Suprapubic skin (tissue), 4 donors: ENCODE measurements around the gene SLC26A4. TPM values are rescaled to one million over a fixed set of nuclear protein-coding genes. Genes with fewer than 3 reads are reported as not detected.

Experiments used
- DNase-seq, 2 donors: peaks; one replicate each; pipeline ENCODE4 v3.0.0-alpha.2; 2019; ENCODE audit warnings: low spot score in 2 of 2
- H3K27ac ChIP-seq: fragments of 200-600 bp; sonication (generic); one replicate; pipeline ENCODE4 v1.5.1; 2019
- H3K27me3 ChIP-seq: fragments of 200-600 bp; sonication (generic); one replicate; pipeline ENCODE4 v1.5.1; 2019
- H3K36me3 ChIP-seq: fragments of 200-600 bp; sonication (generic); one replicate; pipeline ENCODE4 v1.5.1; 2019
- H3K4me1 ChIP-seq: fragments of 200-600 bp; sonication (generic); one replicate; pipeline ENCODE4 v1.5.1; 2019
- H3K4me3 ChIP-seq: fragments of 200-600 bp; sonication (generic); one replicate; pipeline ENCODE4 v1.5.1; 2019; ENCODE audit warnings: mild to moderate bottlenecking
- H3K9me3 ChIP-seq: fragments of 200-600 bp; sonication (generic); one replicate; pipeline ENCODE4 v1.5.1; 2019
- EP300 ChIP-seq: sonication (generic); formaldehyde crosslinking; IDR thresholded peaks from one replicate; pipeline ENCODE4 v1.6.1; 2017; ENCODE audit warnings: antibody characterized with exemption
- POLR2A ChIP-seq, 2 donors: fragments of 450-650 bp; IDR thresholded peaks; one replicate each; pipeline ENCODE4 v1.6.1; 2017; ENCODE audit warnings: antibody characterized with exemption in 2 of 2, mild to moderate bottlenecking in 2 of 2, moderate library complexity in 2 of 2
- POLR2AphosphoS5 ChIP-seq, 3 donors: sonication (generic); formaldehyde crosslinking; IDR thresholded peaks; one replicate each; pipeline ENCODE4 v1.6.1; 2017; ENCODE audit warnings: antibody characterized with exemption in 3 of 3
- WGBS: methylation state at CpG from one replicate; pipeline ENCODE4 v1.1.5; 2018; 5-methylcytosine and 5-hydroxymethylcytosine counted together
- total RNA-seq, 4 donors: library from RNA; depleted of rRNA; stranded (reverse); fragments of >200 nt; gene quantifications; one replicate each; pipeline ENCODE4 v1.1.0, GENCODE V29; 2016
- TF ChIP-seq, protein P1 (sequence below), 2 donors: fragments of 200-600 bp in 1 of 2; fragments of 450-650 bp in 1 of 2; sonication (generic) in 1 of 2; IDR thresholded peaks; one replicate each; pipeline ENCODE4 v1.5.1; 2016 to 2019; ENCODE audit warnings: antibody characterized with exemption in 2 of 2, mild to moderate bottlenecking in 1 of 2, moderate library complexity in 1 of 2

SLC26A4 gene
- total RNA-seq, 4 donors from 2014 or later: 0.13 to 0.26 (median 0.24) TPM; not detected in 1

DNA sequence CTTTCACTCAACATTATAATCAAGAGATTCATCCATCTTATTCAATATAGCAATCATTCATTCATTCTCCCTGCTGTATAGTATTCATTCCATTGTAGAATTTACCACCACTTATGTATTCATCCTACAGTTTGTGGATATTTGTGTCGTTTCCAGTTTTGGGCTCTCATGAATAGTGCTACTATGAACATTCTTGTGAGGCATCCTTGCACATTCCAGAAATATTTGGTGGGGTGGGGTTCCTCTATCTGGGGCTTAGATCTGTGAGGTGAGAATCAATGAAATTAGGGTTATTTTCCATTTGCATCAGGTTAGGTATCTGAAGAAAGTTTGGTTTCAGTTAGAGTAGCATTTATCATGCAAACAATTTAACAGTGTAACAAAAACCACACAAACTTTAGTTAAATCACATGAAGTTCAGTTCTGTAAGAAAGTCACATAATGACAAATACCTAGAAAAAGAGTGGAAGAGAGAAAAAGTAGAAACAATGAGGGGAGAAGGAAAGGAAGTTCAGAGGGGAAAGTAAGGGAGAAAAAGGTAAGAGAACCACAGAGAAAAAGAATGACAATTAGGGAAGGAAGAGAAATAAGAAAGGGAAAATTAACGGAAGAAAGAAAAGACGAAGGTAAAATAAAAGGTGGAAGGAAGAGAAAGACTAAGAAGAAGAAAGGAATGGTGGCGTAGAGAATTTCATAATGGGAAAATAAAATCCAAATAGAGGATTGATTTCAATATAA, 58.0 kb downstream of the SLC26A4 start:
- DNase-seq: no peak
- no peaks in the 10 kb centered on the region for H3K4me1 ChIP-seq
- H3K27ac ChIP-seq: no peak overlapping the region
- TF ChIP-seq EP300 (no peak), POLR2AphosphoS5 (IDR thresholded peaks at IDR 0.05) (no peak), POLR2A (IDR thresholded peaks at IDR 0.05) (no peak)
- TF ChIP-seq, protein P1, sequence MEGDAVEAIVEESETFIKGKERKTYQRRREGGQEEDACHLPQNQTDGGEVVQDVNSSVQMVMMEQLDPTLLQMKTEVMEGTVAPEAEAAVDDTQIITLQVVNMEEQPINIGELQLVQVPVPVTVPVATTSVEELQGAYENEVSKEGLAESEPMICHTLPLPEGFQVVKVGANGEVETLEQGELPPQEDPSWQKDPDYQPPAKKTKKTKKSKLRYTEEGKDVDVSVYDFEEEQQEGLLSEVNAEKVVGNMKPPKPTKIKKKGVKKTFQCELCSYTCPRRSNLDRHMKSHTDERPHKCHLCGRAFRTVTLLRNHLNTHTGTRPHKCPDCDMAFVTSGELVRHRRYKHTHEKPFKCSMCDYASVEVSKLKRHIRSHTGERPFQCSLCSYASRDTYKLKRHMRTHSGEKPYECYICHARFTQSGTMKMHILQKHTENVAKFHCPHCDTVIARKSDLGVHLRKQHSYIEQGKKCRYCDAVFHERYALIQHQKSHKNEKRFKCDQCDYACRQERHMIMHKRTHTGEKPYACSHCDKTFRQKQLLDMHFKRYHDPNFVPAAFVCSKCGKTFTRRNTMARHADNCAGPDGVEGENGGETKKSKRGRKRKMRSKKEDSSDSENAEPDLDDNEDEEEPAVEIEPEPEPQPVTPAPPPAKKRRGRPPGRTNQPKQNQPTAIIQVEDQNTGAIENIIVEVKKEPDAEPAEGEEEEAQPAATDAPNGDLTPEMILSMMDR (IDR thresholded peaks at IDR 0.05): no peak
- no peaks in the 10 kb centered on the region for H3K9me3 ChIP-seq
- 82% methylated on average over 4 of the region's 4 CpGs for WGBS
- H3K36me3 ChIP-seq: no peaks in the 10 kb centered on the region
- H3K27me3 ChIP-seq: no peaks in the 10 kb centered on the region
- no peak overlapping the region for H3K4me3 ChIP-seq

DNA sequence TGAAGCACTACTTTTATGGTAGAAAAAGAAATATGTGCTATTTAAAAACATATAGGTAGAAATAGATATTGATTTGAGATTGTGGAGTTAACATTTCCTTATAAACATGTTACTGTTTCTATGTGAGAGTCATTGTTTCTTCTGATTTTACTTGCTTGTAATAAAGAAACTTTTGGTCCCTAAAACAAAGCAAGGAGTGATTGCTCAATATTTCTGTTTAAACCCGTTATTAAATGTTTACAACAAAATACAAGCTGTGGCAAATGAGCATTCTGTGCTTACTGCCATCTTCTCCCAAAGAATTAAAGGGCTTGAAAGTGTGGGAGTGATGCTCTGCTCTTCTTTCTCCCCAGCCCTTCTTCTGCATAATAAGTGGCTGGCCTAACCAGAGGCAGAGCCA, 60.7 kb downstream of the SLC26A4 start:
- 58% methylated on average over 1 of the region's 1 CpG for WGBS
- DNase-seq: no peak
- Histone ChIP-seq H3K36me3 (no peaks in the 10 kb centered on the region), H3K4me1 (no peaks in the 10 kb centered on the region), H3K4me3 (no peak overlapping the region), H3K27me3 (no peaks in the 10 kb centered on the region), H3K27ac (no peak overlapping the region), H3K9me3 (no peaks in the 10 kb centered on the region)
- TF ChIP-seq POLR2AphosphoS5 (IDR thresholded peaks at IDR 0.05) (no peak), POLR2A (IDR thresholded peaks at IDR 0.05) (no peak), EP300 (no peak)
- TF ChIP-seq, protein P1 (IDR thresholded peaks at IDR 0.05): no peak

- no peak for TF ChIP-seq EP300
- no peak for TF ChIP-seq POLR2AphosphoS5 (IDR thresholded peaks at IDR 0.05)
- TF ChIP-seq POLR2A (IDR thresholded peaks at IDR 0.05): no peak
- TF ChIP-seq, protein P1 (IDR thresholded peaks at IDR 0.05): no peak
- H3K27ac ChIP-seq: no peak overlapping the region
- H3K27me3 ChIP-seq: peaks cover under 1% of the 10 kb centered on the region
- H3K4me1 ChIP-seq: no peaks in the 10 kb centered on the region
- H3K4me3 ChIP-seq: no peak overlapping the region
- no peaks in the 10 kb centered on the region for H3K9me3 ChIP-seq
- 91% methylated on average over 2 of the region's 2 CpGs for whole genome bisulfite sequencing
- no peaks in the 10 kb centered on the region for H3K36me3 ChIP-seq
- DNase-seq: no peak
These were observed 62.6 kb downstream of the SLC26A4 start for GRCh38 chr7:107723255-107723654.

GRCh38 chr7:107725138-107725740, 64.6 kb downstream of the SLC26A4 start:
- Histone ChIP-seq H3K4me3 (no peak overlapping the region), H3K27me3 (peaks cover 4% of the 10 kb centered on the region), H3K4me1 (no peaks in the 10 kb centered on the region), H3K9me3 (no peaks in the 10 kb centered on the region), H3K27ac (no peak overlapping the region), H3K36me3 (no peaks in the 10 kb centered on the region)
- DNase-seq: no peak
- WGBS: 26% methylated on average over 4 of the region's 4 CpGs
- no peak for TF ChIP-seq EP300
- TF ChIP-seq, protein P1 (IDR thresholded peaks at IDR 0.05): peak; percentile 47 to 51

- H3K36me3 ChIP-seq: no peaks in the 10 kb centered on the region
- H3K9me3 ChIP-seq: no peaks in the 10 kb centered on the region
- H3K4me1 ChIP-seq: no peaks in the 10 kb centered on the region
- no peak for TF ChIP-seq POLR2AphosphoS5 (IDR thresholded peaks at IDR 0.05)
- TF ChIP-seq POLR2A (IDR thresholded peaks at IDR 0.05): no peak
- TF ChIP-seq, protein P1 (IDR thresholded peaks at IDR 0.05): no peak
- no peak for TF ChIP-seq EP300
- H3K27me3 ChIP-seq: peaks cover 4% of the 10 kb centered on the region
- DNase-seq: no peak
- H3K4me3 ChIP-seq: no peak overlapping the region
- 54% methylated on average over 3 of the region's 3 CpGs for WGBS
- H3K27ac ChIP-seq: no peak overlapping the region
These were observed 65.9 kb downstream of the SLC26A4 start for GRCh38 chr7:107726356-107727130.
